Mesothelial cell of epicardium (in vitro differentiated cells): ENCODE data around the gene UQCR11. TPM values are rescaled to one million over a fixed set of nuclear protein-coding genes. Genes with fewer than 3 reads are reported as not detected.
A peak's percentile ranks its signal among the peaks of the same experiment; 100 is the strongest.

Source experiments
- DNase-seq, 2 experiments: peaks; one replicate each; pipeline ENCODE4 v3.0.0; 2021; ENCODE audit warnings: low spot score in 2 of 2; ENCODE audit not compliant: unreplicated experiment in 2 of 2
- H3K27ac Mint-ChIP-seq: 2 replicates; pipeline ENCODE4 v1.8.0; 2021; ENCODE audit warnings: mixed read lengths
- H3K27me3 Mint-ChIP-seq: 2 replicates; pipeline ENCODE4 v1.8.0; 2021; ENCODE audit warnings: low read depth, mixed read lengths
- H3K36me3 Mint-ChIP-seq: 2 replicates; pipeline ENCODE4 v1.8.0; 2021; ENCODE audit warnings: mixed read lengths
- H3K4me1 Mint-ChIP-seq: 2 replicates; pipeline ENCODE4 v1.8.0; 2021; ENCODE audit warnings: mixed read lengths
- H3K4me3 Mint-ChIP-seq: 2 replicates; pipeline ENCODE4 v1.8.0; 2021; ENCODE audit warnings: mild to moderate bottlenecking, moderate library complexity, mixed read lengths
- H3K9me3 Mint-ChIP-seq: 2 replicates; pipeline ENCODE4 v1.8.0; 2021; ENCODE audit warnings: mixed read lengths
- CTCF ChIP-seq: fragments of 200-600 bp; sonication (generic); IDR thresholded peaks from one replicate; pipeline ENCODE4 v1.5.0; 2021; ENCODE audit warnings: antibody characterized with exemption; ENCODE audit not compliant: unreplicated experiment
- total RNA-seq: library from RNA; stranded (reverse); gene quantifications from 3 replicates; pipeline ENCODE4 v1.2.1, GENCODE V29; 2021

UQCR11 gene
- total RNA-seq, 1 donor from 2014 or later = 143 TPM

GRCh38 chr19:1606138-1606651 is 933 bp upstream of the UQCR11 start:
- peaks cover 9% of the 10 kb centered on the region for H3K4me1 Mint-ChIP-seq
- no peak for DNase-seq
- no peak for TF ChIP-seq CTCF
- peaks cover 6% of the 10 kb centered on the region for H3K36me3 Mint-ChIP-seq
- H3K27ac Mint-ChIP-seq = peak overlapping the region; percentile 98
- no peaks in the 10 kb centered on the region for H3K27me3 Mint-ChIP-seq
- H3K9me3 Mint-ChIP-seq = no peaks in the 10 kb centered on the region
- peak overlapping the region; percentile 86 for H3K4me3 Mint-ChIP-seq

DNA sequence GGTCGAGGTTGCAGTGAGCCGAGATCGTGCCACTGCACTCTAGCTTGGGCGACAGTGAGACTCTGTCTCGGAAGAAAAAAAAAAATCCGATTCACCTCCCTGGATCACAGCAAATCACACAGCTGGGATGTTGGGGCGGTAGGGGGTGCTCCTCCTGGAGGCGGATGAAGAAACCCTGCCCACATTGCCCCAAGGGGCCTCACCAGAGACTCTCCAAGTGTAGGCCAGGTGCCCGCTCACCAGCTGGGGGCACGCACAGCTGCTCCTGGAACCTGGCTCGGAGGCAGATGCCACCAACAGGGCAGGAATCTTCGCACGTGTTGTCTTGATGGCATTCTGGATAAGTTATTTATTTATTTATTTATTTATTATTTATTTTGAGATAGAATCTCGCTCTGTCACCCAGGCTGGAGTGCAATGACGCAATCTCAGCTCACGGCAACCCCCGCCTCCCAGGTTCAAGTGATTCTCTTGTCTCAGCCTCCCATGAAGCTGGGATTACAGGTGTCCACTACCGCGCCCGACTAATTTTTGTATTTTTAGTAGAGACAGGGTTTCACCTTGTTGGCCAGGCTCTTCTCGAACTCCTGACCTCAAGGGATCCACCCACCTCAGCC is 3.1 kb downstream of the UQCR11 start:
- H3K9me3 Mint-ChIP-seq = no peaks in the 10 kb centered on the region
- peaks cover 9% of the 10 kb centered on the region for H3K4me1 Mint-ChIP-seq
- H3K27me3 Mint-ChIP-seq = no peaks in the 10 kb centered on the region
- no peak overlapping the region for H3K4me3 Mint-ChIP-seq
- TF ChIP-seq CTCF = no peak
- DNase-seq = no peak
- H3K36me3 Mint-ChIP-seq = peaks cover 11% of the 10 kb centered on the region
- no peak overlapping the region for H3K27ac Mint-ChIP-seq

GRCh38 chr19:1601613-1602064 is 3.6 kb downstream of the UQCR11 start:
- Mint-ChIP-seq H3K27ac (no peak overlapping the region), H3K27me3 (no peaks in the 10 kb centered on the region), H3K4me3 (no peak overlapping the region), H3K9me3 (no peaks in the 10 kb centered on the region), H3K36me3 (peaks cover 11% of the 10 kb centered on the region), H3K4me1 (peaks cover 9% of the 10 kb centered on the region)
- TF ChIP-seq CTCF = peak; percentile 27
- no peak for DNase-seq

- no peaks in the 10 kb centered on the region for H3K27me3 Mint-ChIP-seq
Measured at GRCh38 chr19:1599460-1599846, 5.8 kb downstream of the UQCR11 start.

DNA sequence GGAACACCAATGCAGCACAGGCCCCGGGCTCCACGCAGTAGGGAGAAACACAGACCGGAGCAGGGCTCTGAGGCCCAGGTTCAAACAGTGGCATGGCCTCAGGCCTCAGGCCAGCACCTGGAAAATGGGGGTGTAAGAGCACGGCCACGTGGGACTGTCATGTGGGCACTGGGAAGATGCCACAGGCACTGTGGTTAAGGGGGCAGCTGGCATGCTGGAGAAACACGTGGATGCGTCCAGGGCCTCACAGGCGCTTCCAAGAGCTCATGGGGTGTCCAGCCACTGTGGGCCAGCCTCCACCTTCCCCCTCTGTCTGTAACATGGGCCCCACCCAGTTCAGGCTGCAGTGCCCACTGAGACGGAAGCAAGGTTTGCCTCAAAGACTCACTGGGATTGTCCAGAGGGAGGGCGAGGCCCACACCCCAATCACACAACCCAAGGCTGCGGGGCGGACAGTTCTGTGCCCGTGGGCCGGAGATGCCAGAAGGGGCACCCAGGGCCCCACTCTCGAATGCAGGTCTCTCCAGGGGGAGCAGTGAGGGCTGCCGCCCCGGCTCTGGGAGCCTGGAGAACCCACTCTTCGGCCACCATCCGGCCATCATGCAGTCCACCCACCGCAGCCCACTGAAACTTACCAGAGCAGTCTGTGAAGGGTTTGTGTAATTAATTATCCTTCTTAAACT is 6.3 kb downstream of the UQCR11 start:
- DNase-seq = no peak
- Mint-ChIP-seq H3K4me3 (no peak overlapping the region), H3K27ac (no peak overlapping the region), H3K9me3 (no peaks in the 10 kb centered on the region), H3K36me3 (peaks cover 16% of the 10 kb centered on the region), H3K27me3 (no peaks in the 10 kb centered on the region), H3K4me1 (peaks cover 4% of the 10 kb centered on the region)
- no peak for TF ChIP-seq CTCF

More at GRCh38 chr19:1599460-1599846, 5.8 kb downstream of the UQCR11 start:
- H3K4me1 Mint-ChIP-seq = peaks cover 4% of the 10 kb centered on the region
- no peak for TF ChIP-seq CTCF
- H3K36me3 Mint-ChIP-seq = peaks cover 16% of the 10 kb centered on the region
- H3K27ac Mint-ChIP-seq = no peak overlapping the region
- H3K9me3 Mint-ChIP-seq = no peaks in the 10 kb centered on the region
- H3K4me3 Mint-ChIP-seq = no peak overlapping the region
- no peak for DNase-seq
